ENCODE results near the gene IQSEC1.

DNA sequence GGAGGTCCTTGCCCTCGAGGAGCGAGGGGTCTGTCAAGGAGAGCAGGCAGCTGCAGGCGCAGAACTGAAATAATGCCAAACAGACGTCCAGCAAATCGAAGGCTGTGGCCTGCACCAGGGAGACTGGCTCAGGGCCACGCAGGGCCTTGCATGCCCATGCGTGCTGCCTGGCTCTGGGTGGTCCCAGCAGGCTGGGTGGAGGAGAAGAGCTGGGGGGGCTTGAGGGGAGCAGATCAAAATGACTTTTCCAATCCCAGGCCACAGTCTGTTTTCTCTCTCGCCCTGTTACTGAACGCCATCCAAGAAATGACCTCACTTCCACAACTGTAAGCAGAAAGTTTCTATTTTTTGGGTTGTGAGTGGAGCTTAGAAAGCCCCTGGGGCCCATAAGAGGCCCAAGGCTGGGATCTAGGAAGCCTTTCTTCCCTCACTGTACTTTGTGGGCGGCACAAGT, 134.9 kb downstream of the IQSEC1 start:
- TF ChIP-seq POLR2A (IDR thresholded peaks at IDR 0.05) = no peak
- TF ChIP-seq, protein P1, sequence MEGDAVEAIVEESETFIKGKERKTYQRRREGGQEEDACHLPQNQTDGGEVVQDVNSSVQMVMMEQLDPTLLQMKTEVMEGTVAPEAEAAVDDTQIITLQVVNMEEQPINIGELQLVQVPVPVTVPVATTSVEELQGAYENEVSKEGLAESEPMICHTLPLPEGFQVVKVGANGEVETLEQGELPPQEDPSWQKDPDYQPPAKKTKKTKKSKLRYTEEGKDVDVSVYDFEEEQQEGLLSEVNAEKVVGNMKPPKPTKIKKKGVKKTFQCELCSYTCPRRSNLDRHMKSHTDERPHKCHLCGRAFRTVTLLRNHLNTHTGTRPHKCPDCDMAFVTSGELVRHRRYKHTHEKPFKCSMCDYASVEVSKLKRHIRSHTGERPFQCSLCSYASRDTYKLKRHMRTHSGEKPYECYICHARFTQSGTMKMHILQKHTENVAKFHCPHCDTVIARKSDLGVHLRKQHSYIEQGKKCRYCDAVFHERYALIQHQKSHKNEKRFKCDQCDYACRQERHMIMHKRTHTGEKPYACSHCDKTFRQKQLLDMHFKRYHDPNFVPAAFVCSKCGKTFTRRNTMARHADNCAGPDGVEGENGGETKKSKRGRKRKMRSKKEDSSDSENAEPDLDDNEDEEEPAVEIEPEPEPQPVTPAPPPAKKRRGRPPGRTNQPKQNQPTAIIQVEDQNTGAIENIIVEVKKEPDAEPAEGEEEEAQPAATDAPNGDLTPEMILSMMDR (IDR thresholded peaks at IDR 0.05) = no peak

Measured in lower leg skin (tissue), 3 donors.